Stimulated activated CD4-positive, alpha-beta T cell treated with anti-CD3 and anti-CD28 coated beads, Interleukin-4, amount 100 ng/mL, for 4 hours (primary cell): ENCODE data around the gene F5.

ENCODE experiments used
- DNase-seq, 2 experiments: peaks; one replicate each; pipeline ENCODE4 v3.0.0-alpha.2; 2020

Gene F5

DNA sequence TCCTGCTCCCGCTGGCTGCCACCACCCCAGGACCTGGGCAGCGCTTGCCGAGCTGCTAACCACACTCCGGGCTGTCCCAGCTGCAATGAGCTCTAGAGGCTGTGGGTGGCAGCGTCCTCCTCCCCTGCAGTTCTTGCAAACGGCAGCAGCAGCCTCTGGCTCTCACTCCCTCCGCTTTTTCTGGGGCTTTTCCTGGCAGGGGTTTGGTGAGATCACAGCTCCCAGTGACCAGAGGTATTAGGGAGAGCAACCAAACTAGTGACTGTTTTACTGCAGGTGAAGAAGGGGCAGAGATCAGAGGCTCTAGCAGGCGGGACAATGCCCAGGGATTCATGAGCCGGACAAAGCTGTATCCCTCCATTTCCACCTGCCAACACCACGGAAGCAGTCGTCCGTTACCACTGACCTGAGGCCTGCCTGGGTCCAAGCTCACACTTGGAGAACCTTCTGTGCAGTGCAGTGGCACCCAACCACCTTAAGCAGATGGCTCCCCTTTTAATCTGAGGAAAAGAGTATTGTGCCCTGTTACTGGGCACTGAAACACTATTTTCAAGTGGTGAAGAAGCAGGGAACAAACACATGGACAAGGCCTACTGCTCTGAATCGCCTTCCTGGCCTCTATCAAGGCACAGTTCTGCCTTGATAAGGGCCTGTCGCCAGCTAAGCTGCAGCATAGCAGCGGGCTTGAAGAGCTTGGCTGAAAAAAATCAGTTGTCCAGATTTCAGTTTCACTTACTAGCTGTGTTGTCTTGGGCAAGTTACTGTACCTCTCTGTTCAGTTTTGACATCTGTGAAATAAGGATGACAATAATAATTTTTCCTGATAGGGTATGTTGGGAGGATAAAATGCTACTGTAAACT lies at the start of gene F5:
F5 (minus strand) TSS at position 87 of the 861 bp plus-strand sequence. CDS start 95 bp downstream, outside the sequence.
- DNase-seq, result peak; percentile 73 to 89

DNA sequence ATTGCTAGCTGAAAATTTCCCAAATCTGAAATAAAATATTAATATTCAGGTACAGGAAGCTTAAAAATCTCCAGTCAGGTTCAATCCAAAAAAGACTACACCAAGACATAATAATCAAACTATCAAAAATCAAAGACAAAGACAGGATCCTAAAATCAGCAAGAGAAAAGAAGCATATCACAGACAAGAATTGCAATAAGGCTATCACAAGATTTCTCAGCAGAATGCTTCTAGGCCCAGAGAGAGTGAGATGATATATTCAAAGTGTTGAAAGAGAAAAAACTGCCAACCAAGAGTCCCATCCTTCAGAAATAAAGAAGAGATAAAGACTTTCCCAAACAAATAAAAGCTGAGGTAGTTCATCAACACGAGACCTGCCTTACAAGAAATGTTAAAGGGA lies 48.6 kb upstream of the F5 start:
- no peak for DNase-seq

DNA sequence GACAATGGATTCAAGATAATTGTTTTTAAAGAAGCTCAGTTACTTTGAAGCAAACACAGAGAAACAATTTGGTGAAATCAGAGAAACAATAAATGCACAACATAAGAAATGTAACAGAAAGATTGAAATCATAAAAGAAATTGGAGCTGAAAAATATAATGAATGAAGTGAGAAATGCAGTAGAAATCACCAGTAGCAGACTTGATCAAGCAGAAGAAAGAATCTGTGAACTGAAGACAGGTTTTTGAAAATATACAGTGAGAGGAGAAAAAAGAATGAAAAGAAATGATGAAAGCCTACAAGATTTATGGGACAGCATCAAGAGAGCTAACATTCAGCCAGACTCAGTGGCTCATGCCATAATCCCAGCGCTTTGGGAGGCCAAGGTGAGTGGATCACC lies 47.9 kb upstream of the F5 start:
- no peak for DNase-seq

DNA sequence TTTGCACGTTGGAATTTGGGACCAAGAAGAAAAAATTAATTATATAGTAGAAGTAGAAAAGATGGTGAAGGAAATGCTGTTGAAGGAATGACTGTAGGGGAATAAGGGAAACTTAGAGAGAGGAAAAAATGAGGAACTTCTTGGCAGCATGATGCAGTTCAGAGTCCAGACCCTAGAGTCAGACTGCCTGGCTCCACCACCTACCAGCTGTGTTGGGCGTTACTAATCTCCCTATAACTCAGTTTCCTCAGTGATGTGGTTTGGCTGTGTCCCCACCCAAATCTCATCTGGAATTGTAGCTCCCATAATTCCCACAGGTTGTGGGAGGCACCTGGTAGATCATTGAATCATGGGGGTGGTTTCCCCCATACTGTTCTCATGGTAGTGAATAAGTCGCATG lies 45.0 kb upstream of the F5 start:
- no peak for DNase-seq

DNA sequence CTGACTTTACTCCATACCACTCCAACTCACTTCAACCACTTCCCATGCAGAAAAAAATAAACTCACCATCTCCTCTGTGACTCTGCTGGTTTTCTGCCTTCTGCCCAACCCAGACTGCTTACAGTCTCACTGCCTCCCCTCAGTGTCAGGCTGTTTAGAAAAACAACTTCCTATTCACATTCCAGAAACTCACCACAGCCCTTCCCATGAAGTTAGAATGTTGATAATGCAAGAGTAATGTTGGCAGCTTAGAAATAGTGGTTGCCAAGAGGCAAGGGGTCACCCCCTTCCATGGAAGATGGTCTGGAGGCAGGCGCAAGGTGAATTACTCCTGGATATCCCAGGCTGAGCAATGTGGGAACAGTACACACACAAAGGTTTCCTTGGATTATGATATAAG lies 43.7 kb upstream of the F5 start, which contains the start of gene SELP:
SELP (minus strand) TSS at position 119 of the 400 bp plus-strand sequence; CDS start at position 69, 50 bp downstream.
- no peak for DNase-seq

DNA sequence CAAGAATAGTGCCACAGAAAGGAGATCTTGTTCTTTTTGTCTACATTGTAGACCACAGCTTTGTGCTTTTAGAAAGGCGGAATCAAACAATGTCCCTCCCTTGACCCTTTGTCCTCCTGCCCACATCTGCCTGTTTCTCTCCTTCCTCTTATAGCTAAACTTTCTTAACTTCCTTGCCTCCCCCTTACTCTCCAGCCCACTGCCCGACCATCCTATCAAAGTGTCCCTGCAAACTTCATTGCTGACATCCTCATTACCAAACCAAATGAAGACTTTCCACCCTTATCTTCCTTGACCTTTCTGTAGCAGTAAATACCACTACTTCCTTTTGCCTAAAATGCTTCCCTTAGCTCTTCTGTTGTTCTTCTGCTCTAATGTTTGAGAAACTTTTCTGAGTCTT lies 38.6 kb upstream of the F5 start:
- DNase-seq, result no peak

DNA sequence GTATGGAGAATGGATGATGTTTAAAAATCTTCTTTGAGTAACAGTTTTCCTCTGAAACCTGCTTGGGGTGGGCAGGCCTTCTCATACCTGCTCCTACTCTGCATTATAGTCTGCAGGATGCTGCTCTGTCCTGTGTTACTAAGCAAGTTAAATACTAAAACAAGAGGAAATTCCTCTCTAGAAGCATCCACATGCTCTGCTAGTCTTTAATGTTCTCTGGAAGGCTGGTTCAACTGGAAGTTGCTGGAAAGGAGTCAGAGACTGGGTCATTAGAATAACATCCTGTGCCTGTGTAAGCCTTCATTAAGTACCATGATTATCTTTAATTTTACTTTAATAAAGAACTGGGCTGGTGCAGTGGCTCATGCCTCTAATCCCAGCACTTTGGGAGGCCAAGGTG lies 37.8 kb upstream of the F5 start:
- no peak for DNase-seq

DNA sequence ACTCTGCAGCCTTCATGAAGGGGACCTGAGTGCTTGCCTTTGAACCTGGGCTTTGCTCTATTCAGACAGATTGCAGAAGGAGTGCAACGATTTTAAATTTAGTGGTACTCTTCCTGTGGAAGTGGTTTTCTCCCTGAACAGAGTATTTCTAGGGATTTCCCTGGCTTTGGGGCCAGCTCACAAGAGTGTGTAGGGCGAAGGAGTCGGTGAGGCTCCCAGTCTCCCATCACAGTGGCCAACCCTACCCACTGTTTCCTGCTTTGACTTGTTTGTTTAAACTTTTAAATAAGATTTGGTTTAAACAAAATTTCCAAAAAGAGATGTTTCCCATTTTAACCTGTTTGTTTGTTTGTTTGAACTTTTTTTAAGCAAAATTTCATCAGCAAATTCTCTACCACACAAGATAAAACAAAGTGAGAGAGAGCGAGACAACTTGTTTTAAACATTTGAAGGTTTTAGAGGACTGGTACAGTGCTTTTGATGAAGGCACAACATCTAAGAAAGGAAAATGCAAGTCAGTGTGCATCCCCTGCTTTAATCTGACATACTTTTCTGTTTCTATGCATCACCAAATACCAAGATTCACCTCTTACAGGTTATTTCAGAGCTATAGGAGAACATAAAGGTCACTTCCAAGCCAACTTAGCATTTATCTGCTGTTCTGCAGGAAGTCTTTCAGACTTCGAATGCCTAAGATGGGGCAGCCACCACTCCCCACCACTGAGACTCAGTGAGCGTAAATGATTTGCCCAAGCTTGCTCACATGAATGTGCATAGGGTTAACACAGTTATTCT lies 37.0 kb upstream of the F5 start:
- no peak for DNase-seq

DNA sequence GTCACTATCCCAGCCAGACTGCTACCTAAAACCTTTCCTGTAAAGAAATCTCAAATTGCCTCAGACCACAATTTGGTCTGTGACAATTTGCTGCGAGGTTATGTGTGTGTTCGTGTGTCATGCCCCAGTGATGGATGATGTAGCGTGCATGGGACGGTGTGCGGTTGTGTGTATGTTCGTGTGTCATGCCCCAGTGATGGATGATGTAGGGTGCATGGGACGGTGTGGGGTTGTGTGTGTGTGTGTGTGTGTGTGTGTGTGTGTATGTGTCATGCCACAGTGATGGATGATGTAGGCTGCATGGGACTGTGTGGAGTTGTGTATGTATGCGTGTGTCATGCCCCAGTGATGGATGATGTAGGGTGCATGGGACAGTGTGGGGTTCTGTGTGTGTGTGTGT lies 34.3 kb upstream of the F5 start:
- no peak for DNase-seq

DNA sequence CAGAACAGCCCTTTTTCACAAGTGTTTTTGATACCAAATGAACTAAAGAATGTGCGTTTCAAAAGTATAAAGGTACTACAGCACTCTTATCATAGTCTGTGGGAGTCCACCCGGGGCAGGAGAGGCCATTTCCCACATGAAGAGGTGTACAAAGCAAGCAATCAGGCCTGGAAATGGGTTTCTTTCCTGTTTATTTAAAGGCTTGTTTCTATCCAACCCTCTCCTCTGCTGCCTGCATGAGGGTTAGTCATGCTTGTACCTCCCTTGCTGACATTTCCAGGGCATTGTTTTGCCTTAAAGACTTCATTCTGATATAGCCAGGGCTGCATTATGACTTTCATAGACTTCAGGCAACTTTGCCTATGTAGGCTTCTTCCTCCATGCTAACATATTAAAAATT lies 32.1 kb upstream of the F5 start:
- no peak for DNase-seq

DNA sequence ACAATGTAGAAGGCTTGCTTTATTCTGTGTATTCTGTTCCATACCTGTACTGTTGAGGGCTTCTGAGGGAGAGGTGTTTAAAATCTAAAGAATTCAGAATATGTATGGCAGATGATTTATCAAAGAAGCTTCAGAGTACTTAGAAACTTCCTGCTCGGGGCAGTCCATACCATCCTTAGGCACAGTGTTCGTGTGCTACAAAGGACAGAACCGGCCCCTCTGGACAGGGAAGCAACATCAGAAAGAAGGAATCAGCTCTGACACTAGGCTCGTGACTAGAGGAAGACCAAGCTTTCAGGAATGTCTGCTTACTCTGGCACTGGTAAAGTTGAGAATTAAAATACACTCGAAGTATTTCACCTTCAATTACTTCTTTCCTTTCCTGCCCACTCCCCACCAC lies 29.5 kb upstream of the F5 start:
- DNase-seq, result no peak

DNA sequence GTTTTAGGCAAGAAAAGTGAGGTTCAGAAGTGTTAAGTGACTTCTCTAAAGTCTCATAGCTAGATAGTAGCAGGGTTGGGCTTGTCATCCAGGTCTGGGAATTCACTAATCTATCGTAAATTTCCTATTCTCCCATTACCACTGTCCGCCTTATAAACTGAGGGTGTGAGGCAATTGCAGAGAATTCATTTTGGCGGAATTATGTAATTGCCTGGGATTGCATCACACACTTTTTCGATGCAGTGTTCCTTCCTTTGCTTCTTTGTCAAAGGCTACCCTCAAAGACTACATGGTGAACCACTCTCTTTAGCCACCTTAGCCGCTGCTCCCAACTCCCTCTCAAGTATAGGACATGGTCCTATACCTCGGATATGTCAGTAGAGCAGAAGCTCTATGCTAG lies 24.6 kb upstream of the F5 start:
- no peak for DNase-seq

DNA sequence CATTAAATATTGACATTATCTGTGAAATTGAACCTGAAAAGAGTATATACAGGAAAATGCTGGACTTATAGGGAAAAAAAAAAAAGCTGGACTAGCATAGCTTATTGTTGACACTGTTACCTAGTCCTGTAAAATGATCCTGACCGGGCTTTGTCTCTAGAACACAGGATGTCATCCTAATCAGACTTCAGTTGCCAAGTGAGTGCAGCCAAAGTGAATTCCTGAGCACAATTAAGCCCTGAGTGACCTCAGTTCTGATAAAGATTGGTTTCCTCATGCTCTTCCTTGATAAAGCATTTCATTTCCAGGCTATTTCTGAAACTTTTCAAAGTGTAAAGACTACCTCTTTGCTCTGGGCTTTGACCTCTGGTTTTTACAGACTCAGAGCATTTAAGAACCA lies 23.8 kb upstream of the F5 start:
- DNase-seq, result no peak

DNA sequence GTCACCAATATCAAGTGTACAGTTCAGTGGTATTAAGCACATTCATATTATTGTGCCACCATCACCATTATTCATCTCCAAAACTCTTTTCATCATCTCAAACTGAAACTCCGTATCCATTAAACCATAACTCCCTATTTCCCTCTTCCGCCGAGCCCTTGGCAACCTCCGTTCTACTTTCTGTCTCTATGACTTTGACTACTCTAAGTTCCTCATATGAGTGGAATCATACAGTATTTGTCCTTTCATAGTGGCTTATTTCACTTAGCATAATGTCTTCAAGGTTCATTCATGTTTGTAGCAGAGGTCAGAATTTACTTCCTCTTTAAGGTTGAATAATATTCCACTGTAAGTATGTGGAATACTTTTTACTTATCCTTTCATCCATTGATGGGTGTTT lies 21.9 kb upstream of the F5 start:
- DNase-seq, result no peak

DNA sequence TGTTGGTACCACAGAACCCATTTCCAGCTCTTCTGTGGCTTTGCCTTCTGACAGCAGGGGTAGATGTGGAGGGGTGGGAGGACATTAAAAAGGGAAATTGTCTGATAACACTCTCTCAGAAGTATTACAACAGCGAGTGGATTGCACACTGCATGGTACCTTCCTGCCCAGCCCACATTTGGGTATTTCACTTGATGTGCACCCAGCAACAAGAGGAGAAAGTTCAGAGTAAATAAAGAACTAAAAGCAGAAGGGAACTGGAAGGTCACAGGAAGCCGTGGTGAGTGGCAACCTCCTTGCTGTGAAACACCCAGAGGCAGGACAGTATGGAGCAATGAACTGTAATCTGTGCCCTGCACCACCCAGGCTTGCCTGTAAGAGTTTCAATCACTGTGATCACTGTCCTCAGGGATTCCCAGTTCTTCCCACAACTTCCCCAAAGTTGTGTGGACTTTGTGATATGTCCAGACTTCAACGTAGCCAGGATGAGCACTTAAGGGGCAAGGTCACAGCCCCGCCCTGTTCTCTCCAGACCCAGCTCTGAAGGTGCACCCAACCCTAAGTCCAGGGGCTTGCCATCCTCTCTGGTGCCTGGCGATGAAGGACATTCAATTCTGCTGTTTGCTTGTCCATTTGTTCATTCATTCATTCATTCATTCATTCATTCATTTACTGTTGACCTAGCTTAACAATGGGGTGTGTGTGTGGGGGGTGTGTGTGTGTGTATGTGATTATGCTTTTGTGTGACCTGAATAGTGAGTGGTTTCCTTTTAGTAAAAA lies 18.7 kb upstream of the F5 start:
- DNase-seq, result peak in 1 of 2 experiments; percentile 55

DNA sequence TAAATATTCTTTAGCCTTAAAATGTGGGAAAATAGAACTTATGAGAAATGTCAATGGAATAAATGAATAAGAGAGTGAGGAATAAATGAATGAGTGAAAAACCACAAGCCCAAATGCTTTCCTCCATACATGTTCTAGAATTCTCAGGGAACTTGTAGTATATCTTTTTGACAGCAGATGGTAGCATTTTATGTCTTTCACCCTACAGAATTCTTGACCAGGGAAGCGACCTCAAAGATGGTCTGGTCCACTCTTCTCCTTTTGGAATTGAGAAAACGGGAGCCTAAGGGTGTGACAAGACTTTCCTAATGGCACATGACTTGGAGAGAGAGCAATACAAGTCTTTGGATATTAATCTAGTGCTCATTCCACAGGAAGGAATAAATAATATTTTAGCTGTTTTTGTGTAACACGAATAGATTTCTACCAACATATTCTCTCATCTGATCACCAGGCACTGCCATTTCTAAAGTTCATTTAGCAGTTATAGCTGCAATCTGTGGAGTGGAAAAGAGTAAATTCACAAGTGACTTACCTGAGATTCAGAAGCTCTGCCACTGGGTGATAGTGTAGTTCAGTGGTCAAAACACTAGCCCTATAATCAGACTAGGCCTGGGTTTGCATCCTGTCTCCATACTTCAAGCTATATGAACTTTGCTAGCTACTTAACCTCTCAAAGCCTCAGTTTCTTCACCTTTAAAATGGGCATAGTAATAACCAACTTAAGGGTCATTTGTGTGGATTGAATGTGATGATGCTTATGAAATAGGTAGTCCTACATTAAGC lies 15.0 kb upstream of the F5 start:
- DNase-seq, result no peak

DNA sequence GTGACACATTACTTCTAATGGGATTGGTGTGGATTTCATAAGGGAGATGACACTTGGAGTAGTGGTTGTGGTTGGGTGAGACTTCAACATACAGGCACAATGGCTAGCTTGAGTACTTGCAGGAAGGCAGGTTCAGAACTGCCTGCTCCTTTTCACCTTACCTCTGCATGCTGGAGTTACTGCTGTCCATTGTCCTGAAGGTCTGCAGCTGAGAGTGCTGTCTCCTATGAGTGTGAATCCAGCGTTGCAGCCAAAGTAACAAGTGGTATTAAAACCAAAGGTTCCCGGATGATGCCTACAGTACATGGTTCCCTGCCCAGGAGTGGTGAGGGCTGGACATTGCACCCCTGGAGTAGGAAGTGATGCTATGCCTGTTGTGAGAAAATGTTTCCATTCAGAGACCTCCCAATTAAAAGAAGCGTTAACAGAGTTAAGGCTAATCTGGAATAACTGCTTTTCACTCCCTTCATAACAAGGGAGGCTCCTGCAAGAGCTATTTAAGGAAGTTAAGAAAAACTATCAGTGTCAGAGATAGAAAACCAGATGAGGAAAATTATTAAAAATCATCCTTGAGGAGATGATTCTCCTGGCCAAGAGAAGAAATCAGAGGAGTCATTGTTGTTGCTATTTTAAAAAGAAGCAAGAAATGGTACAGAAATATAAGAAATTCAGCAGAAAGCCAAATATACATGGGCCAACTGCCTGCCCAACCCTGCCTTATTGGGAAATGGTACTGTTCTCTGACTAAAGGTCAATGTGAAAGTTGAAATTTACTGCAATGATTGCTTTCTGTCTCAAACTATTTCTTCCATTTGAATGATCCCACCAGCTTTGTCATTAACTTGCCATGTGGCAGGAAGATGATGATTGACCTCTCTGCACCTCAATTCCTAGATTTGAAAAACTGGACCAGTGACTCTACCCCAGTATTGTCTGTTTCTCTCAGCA lies 9.8 kb upstream of the F5 start:
- no peak for DNase-seq

DNA sequence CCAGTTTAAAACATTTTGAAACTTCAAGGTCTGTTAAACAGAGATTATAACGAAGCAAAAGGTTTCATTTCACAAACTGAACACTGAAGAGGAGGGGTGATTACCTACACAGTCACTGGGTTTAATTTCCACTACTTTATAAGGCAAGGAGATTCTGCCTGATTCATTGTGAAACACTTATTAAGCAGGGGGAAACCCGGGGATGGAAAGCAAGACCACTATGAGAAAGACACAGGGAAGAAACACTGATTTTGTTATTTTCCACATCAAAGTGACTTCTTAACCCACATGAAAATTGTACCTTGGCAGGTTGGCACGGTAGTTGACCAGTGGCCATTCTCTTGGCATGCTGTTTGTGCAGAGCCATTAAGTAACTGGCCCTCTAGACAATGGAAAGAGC lies 8.1 kb upstream of the F5 start:
- peak in 1 of 2 experiments; percentile 41 for DNase-seq

DNA sequence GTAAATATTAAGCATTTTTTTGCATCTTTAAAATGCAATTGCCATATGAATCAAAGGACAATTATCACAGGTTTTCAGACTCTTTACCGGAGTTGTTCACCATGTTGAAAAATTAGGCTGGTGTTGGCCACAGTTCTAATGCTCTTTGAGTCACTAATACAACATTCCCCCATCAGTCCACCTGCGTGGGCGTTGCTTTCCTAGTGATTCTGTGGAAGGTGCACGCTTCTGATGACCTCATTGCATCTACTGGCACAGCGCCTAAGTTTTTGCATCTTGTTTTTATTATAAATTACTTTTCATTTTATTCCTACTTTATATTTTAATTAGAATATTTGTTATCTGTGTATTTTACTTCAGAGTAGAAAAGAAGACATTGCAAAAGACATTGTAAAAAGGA lies 4.7 kb upstream of the F5 start:
- DNase-seq, result no peak

DNA sequence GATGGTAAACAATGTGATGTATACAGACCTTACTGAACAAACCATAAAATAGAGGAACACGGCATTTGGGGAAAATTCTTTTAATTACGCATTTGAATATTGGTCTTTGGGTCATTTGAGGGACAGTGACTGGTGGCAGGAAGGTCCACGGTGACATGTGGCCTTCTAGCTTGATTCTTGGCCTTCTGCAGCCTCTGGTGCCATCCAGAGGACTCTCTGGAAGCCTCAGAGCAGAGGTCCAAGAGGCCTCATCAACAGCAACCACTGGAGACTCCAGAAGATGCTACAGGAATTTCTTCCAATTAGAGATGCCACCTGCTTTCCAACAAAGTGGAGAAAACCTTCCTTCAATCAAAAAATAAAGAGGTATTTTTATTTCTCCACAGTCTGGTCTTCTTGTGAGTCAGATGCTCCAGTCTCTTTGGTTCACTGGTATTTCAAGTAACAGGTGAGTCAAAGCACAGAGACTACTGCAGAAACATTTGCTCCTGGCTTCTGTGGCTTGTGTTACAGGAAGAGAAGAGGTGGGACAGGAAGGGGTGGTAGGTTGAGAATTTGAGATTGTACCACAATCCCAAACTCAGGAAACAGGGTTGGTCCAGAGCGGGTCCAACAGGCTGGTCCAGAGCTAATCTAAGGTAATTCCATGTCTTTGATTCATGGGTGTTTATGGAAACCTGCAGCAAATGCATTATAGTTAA lies 2.7 kb upstream of the F5 start:
- peak in 1 of 2 experiments; percentile 50 for DNase-seq

DNA sequence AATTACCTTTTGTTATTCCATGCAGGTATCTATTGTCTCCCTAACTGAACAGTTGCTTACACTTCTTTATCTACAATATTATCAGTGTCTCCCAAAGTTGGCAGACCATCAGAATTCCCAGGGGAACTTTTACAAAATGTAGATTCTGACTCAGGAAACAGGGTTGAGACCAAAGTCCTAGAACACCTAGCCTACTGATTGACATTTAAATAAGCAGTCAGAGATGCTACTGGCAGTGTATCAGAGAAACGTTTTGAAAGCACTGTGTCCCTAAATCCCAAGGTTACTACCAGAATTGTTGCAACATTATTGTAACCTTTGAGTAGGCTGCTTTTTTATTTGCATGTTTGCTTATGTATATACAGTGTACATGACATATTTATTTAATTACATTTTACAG lies 1.8 kb upstream of the F5 start:
- no peak for DNase-seq
